Hepatocyte (in vitro differentiated cells): ENCODE data around the gene FAM120A. TPM values are rescaled to one million over a fixed set of nuclear protein-coding genes. Genes with fewer than 3 reads are reported as not detected.

Experiments used
- DNase-seq: peaks from one replicate; pipeline ENCODE4 v3.0.0-alpha.2; 2016; ENCODE audit warnings: low spot score
- H2AFZ ChIP-seq: fragments of 200-600 bp; sonication (generic); 2 replicates; pipeline ENCODE4 v1.6.0; 2016; ENCODE audit warnings: antibody characterized with exemption, mild to moderate bottlenecking
- H3K27ac ChIP-seq: fragments of 200-600 bp; sonication (generic); 2 replicates; pipeline ENCODE4 v1.5.1; 2016; ENCODE audit warnings: mild to moderate bottlenecking
- H3K27me3 ChIP-seq: fragments of 200-600 bp; sonication (generic); 2 replicates; pipeline ENCODE4 v1.6.1; 2016
- H3K36me3 ChIP-seq: fragments of 200-600 bp; sonication (generic); replicated peaks from 2 replicates; pipeline ENCODE4 v1.5.1; 2016; ENCODE audit warnings: low read depth; ENCODE audit not compliant: insufficient read depth
- H3K4me1 ChIP-seq: fragments of 200-600 bp; sonication (generic); 2 replicates; pipeline ENCODE4 v1.5.1; 2016; ENCODE audit warnings: mild to moderate bottlenecking, moderate library complexity; ENCODE audit not compliant: insufficient read depth
- H3K4me2 ChIP-seq: fragments of 200-600 bp; sonication (generic); 2 replicates; pipeline ENCODE4 v1.6.0; 2016
- H3K4me3 ChIP-seq: fragments of 200-600 bp; sonication (generic); 2 replicates; pipeline ENCODE4 v1.5.1; 2016; ENCODE audit warnings: mild to moderate bottlenecking
- H3K79me2 ChIP-seq: fragments of 200-600 bp; sonication (generic); 2 replicates; pipeline ENCODE4 v1.6.0; 2017; ENCODE audit warnings: mild to moderate bottlenecking
- H3K9me2 ChIP-seq: fragments of 200-600 bp; sonication (generic); replicated peaks from 2 replicates; pipeline ENCODE4 v1.6.0; 2017; ENCODE audit warnings: mild to moderate bottlenecking; ENCODE audit not compliant: insufficient read depth
- H3K9me3 ChIP-seq: fragments of 200-600 bp; sonication (generic); 2 replicates; pipeline ENCODE4 v1.5.1; 2016; ENCODE audit warnings: low read depth, mild to moderate bottlenecking
- H4K20me1 ChIP-seq: fragments of 200-600 bp; sonication (generic); 2 replicates; pipeline ENCODE4 v1.6.0; 2016; ENCODE audit warnings: mild to moderate bottlenecking; ENCODE audit not compliant: insufficient read depth, poor library complexity, severe bottlenecking
- EZH2 ChIP-seq: fragments of 200-600 bp; sonication (generic); IDR thresholded peaks from 2 replicates; pipeline ENCODE4 v1.6.1; 2016; ENCODE audit warnings: antibody characterized with exemption, mild to moderate bottlenecking, borderline replicate concordance
- EZH2phosphoT487 ChIP-seq: fragments of 200-600 bp; sonication (generic); IDR thresholded peaks from one replicate; pipeline ENCODE4 v1.6.1; 2018; ENCODE audit warnings: antibody characterized with exemption, mild to moderate bottlenecking, low read depth, moderate library complexity; ENCODE audit not compliant: unreplicated experiment, severe bottlenecking
- WGBS: methylation state at CpG from one replicate; pipeline ENCODE4 v1.1.6; 2016; ENCODE audit warnings: low lambda C conversion rate; ENCODE audit errors: missing lambda C conversion rate; 5-methylcytosine and 5-hydroxymethylcytosine counted together
- polyA plus RNA-seq: library from polyadenylated mRNA; unstranded; fragments of >200 nt; fragmentation: Nextera tagmentation; extraction: Ambion mirVana; gene quantifications from 2 replicates; pipeline ENCODE4 v1.2.1, GENCODE V29; 2016
- total RNA-seq: library from RNA; depleted of rRNA; stranded (reverse); fragments of >200 nt; gene quantifications from 2 replicates; pipeline ENCODE4 v1.2.3, GENCODE V29; 2014
- TF ChIP-seq, protein P1 (sequence below): fragments of 200-600 bp; sonication (generic); IDR thresholded peaks from 2 replicates; pipeline ENCODE4 v1.5.1; 2016; ENCODE audit warnings: antibody characterized with exemption, mild to moderate bottlenecking; ENCODE audit not compliant: poor library complexity

FAM120A gene
- total and polyA plus RNA-seq, 2 experiments from 2014 or later = 16.0 to 49.3 TPM

DNA sequence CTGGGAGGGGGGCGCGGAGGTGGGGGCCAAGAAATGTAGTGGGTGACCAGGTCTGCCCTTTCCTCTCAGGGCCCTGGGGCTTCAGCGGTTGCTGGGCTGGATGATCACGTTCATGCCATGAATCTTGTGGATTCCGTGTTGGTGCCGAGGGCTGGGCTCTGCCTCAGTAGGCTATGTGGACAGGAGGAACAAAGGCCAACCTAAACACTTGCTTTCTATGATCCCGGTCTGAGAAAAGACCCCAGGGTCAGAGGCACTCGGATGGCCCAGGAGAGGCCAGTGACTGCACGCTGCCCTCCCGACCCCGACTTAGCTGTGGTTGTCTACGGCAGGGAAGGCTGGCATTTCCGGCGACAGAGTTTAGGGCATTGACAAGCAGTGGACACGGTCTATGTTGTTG, 151.5 kb downstream of the FAM120A start:
- Histone ChIP-seq H3K4me1 (peaks cover 30% of the 10 kb centered on the region), H3K27ac (no peak overlapping the region), H3K4me3 (no peak overlapping the region), H3K4me2 (no peak overlapping the region), H3K9me3 (no peaks in the 10 kb centered on the region), H3K36me3 (no peaks in the 10 kb centered on the region), H3K27me3 (no peaks in the 10 kb centered on the region), H4K20me1 (peaks cover 30% of the 10 kb centered on the region), H3K79me2 (peaks cover 98% of the 10 kb centered on the region), H2AFZ (no peak overlapping the region), H3K9me2 (no peaks in the 10 kb centered on the region)
- no peak for DNase-seq
- WGBS = 98% methylated on average over 15 of the region's 15 CpGs
- TF ChIP-seq, protein P1, sequence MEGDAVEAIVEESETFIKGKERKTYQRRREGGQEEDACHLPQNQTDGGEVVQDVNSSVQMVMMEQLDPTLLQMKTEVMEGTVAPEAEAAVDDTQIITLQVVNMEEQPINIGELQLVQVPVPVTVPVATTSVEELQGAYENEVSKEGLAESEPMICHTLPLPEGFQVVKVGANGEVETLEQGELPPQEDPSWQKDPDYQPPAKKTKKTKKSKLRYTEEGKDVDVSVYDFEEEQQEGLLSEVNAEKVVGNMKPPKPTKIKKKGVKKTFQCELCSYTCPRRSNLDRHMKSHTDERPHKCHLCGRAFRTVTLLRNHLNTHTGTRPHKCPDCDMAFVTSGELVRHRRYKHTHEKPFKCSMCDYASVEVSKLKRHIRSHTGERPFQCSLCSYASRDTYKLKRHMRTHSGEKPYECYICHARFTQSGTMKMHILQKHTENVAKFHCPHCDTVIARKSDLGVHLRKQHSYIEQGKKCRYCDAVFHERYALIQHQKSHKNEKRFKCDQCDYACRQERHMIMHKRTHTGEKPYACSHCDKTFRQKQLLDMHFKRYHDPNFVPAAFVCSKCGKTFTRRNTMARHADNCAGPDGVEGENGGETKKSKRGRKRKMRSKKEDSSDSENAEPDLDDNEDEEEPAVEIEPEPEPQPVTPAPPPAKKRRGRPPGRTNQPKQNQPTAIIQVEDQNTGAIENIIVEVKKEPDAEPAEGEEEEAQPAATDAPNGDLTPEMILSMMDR = no peak
- TF ChIP-seq EZH2 (no peak), EZH2phosphoT487 (no peak)

DNA sequence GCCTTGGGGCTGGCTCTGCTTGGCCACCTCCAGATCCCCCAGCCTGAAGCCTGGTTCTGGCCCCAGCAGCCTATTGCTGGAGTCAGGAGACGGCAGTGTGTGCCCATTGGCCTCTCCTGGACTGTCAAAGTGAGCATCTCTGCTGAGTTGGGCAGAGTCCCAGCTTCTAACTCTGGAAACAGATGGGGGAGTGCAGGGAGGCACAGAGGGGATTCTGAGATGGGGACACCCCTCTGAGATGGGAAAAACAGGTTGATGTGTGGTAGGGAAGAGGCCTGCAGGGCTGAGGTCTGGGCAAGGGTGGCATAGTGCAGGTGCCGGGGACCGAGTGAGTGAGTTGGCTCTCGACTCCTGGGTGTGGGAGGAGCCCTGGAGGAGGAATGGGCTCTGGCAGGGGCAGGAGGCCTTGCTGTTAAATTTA, 152.4 kb downstream of the FAM120A start:
- Histone ChIP-seq H3K27ac (no peak overlapping the region), H3K4me3 (no peak overlapping the region), H3K36me3 (no peaks in the 10 kb centered on the region), H3K79me2 (peaks cover 98% of the 10 kb centered on the region), H3K4me2 (no peak overlapping the region), H3K9me3 (no peaks in the 10 kb centered on the region), H3K27me3 (no peaks in the 10 kb centered on the region), H3K9me2 (no peaks in the 10 kb centered on the region), H2AFZ (no peak overlapping the region), H4K20me1 (peaks cover 22% of the 10 kb centered on the region), H3K4me1 (peaks cover 22% of the 10 kb centered on the region)
- DNase-seq = no peak
- 98% methylated on average over 4 of the region's 4 CpGs for WGBS
- TF ChIP-seq EZH2 (no peak), EZH2phosphoT487 (no peak)

GRCh38 chr9:93606187-93606586, 154.7 kb downstream of the FAM120A start:
- H3K79me2 ChIP-seq = peaks cover 99% of the 10 kb centered on the region
- H3K9me3 ChIP-seq = peaks cover 16% of the 10 kb centered on the region
- H3K36me3 ChIP-seq = no peaks in the 10 kb centered on the region
- H3K9me2 ChIP-seq = no peaks in the 10 kb centered on the region
- H2AFZ ChIP-seq = no peak overlapping the region
- peaks cover 6% of the 10 kb centered on the region for H4K20me1 ChIP-seq
- H3K27ac ChIP-seq = no peak overlapping the region
- H3K4me1 ChIP-seq = peaks cover under 1% of the 10 kb centered on the region
- no peak for DNase-seq
- H3K4me2 ChIP-seq = no peak overlapping the region
- no peak overlapping the region for H3K4me3 ChIP-seq
- WGBS = 79% methylated on average over 3 of the region's 3 CpGs
- no peaks in the 10 kb centered on the region for H3K27me3 ChIP-seq
- no peak for TF ChIP-seq EZH2
- TF ChIP-seq, protein P1 = no peak
- no peak for TF ChIP-seq EZH2phosphoT487

- Histone ChIP-seq H3K27me3 (no peaks in the 10 kb centered on the region), H2AFZ (no peak overlapping the region), H3K36me3 (no peaks in the 10 kb centered on the region), H3K4me2 (no peak overlapping the region), H3K79me2 (peaks cover 98% of the 10 kb centered on the region), H3K4me1 (no peaks in the 10 kb centered on the region), H3K27ac (no peak overlapping the region), H4K20me1 (peaks cover 21% of the 10 kb centered on the region), H3K9me3 (peaks cover 16% of the 10 kb centered on the region), H3K4me3 (no peak overlapping the region), H3K9me2 (no peaks in the 10 kb centered on the region)
- WGBS = 95% methylated on average over 1 of the region's 1 CpG
- DNase-seq = no peak
- TF ChIP-seq EZH2 = no peak
- no peak for TF ChIP-seq EZH2phosphoT487
- TF ChIP-seq, protein P1 = no peak
Observed at GRCh38 chr9:93610206-93610605, 158.7 kb downstream of the FAM120A start.
